GM23338 (cell line): ENCODE results near the gene CNTN1. TPM values are rescaled to one million over a fixed set of nuclear protein-coding genes. Genes with fewer than 3 reads are reported as not detected.

Experiments used
- ATAC-seq: fragments of 200-7000 bp; cut with Tn5 transposase; 3 replicates; pipeline ENCODE4 v1.9.1; 2020
- DNase-seq: peaks from one replicate; pipeline ENCODE4 v3.0.0-alpha.2; 2015; ENCODE audit warnings: low spot score
- H2AFZ ChIP-seq: fragments of 200-600 bp; sonication (generic); 2 replicates; pipeline ENCODE4 v1.8.0; 2016; ENCODE audit warnings: antibody characterized with exemption, mild to moderate bottlenecking, moderate library complexity
- H3F3A ChIP-seq: fragments of 200-600 bp; sonication (generic); replicated peaks from 2 replicates; pipeline ENCODE4 v1.8.0; 2017; ENCODE audit warnings: antibody characterized with exemption, mixed run types, low read depth
- H3K27ac ChIP-seq: fragments of 200-600 bp; sonication (generic); 2 replicates; pipeline ENCODE4 v1.6.1; 2016; ENCODE audit warnings: low read depth
- H3K27me3 ChIP-seq: fragments of 200-600 bp; sonication (generic); 2 replicates; pipeline ENCODE4 v1.8.0; 2016; ENCODE audit warnings: mild to moderate bottlenecking, mixed run types, moderate library complexity; ENCODE audit not compliant: insufficient read depth
- H3K36me3 ChIP-seq: fragments of 200-600 bp; sonication (generic); 2 replicates; pipeline ENCODE4 v1.8.0; 2016; ENCODE audit warnings: mild to moderate bottlenecking; ENCODE audit not compliant: insufficient read depth
- H3K4me1 ChIP-seq: fragments of 200-600 bp; sonication (generic); 2 replicates; pipeline ENCODE4 v1.8.0; 2016; ENCODE audit warnings: mild to moderate bottlenecking, moderate library complexity; ENCODE audit not compliant: insufficient read depth
- H3K4me2 ChIP-seq: fragments of 200-600 bp; sonication (generic); 2 replicates; pipeline ENCODE4 v1.7.1; 2017; ENCODE audit warnings: mixed run types
- H3K4me3 ChIP-seq: fragments of 200-600 bp; sonication (generic); 2 replicates; pipeline ENCODE4 v1.6.1; 2016; ENCODE audit warnings: mixed run types
- H3K79me2 ChIP-seq: fragments of 200-600 bp; sonication (generic); replicated peaks from 2 replicates; pipeline ENCODE4 v1.8.0; 2017; ENCODE audit warnings: mild to moderate bottlenecking; ENCODE audit not compliant: insufficient read depth
- H3K9me2 ChIP-seq: fragments of 200-600 bp; sonication (generic); 2 replicates; pipeline ENCODE4 v1.8.0; 2017; ENCODE audit not compliant: insufficient read depth
- H4K20me1 ChIP-seq: fragments of 200-600 bp; sonication (generic); replicated peaks from 2 replicates; pipeline ENCODE4 v1.8.0; 2017; ENCODE audit warnings: mild to moderate bottlenecking; ENCODE audit not compliant: insufficient read depth
- H3K27ac Mint-ChIP-seq: 2 replicates; pipeline ENCODE4 v1.8.0; 2020; ENCODE audit warnings: inconsistent platforms, mild to moderate bottlenecking, moderate library complexity, mixed read lengths
- H3K27me3 Mint-ChIP-seq: 3 replicates; pipeline ENCODE4 v1.8.0; 2022; ENCODE audit warnings: low read depth, mild to moderate bottlenecking, moderate library complexity, mixed read lengths, inconsistent platforms; ENCODE audit not compliant: insufficient read depth, poor library complexity
- H3K36me3 Mint-ChIP-seq: 3 replicates; pipeline ENCODE4 v1.8.0; 2021; ENCODE audit warnings: low read depth, mild to moderate bottlenecking, inconsistent platforms, moderate library complexity, mixed read lengths
- H3K4me1 Mint-ChIP-seq: 3 replicates; pipeline ENCODE4 v1.8.0; 2020; ENCODE audit warnings: mild to moderate bottlenecking, inconsistent platforms, mixed read lengths
- H3K4me3 Mint-ChIP-seq: 3 replicates; pipeline ENCODE4 v1.8.0; 2021; ENCODE audit warnings: moderate library complexity, mild to moderate bottlenecking, inconsistent platforms, mixed read lengths
- H3K9me3 Mint-ChIP-seq: 3 replicates; pipeline ENCODE4 v1.8.0; 2020; ENCODE audit warnings: moderate library complexity, mild to moderate bottlenecking, inconsistent platforms, mixed read lengths
- CREB1 ChIP-seq: fragments of 250-450 bp; sonication (Bioruptor Pico); IDR thresholded peaks from 2 replicates; pipeline ENCODE4 v1.5.0; 2020; ENCODE audit warnings: low read depth, mild to moderate bottlenecking, moderate library complexity
- EZH2 ChIP-seq: fragments of 200-600 bp; sonication (generic); IDR thresholded peaks from one replicate; pipeline ENCODE4 v1.8.0; 2017; ENCODE audit warnings: antibody characterized with exemption, mild to moderate bottlenecking, low read depth; ENCODE audit not compliant: unreplicated experiment
- EZH2phosphoT487 ChIP-seq: fragments of 200-600 bp; sonication (generic); IDR thresholded peaks from one replicate; pipeline ENCODE4 v1.8.1; 2018; ENCODE audit warnings: antibody characterized with exemption; ENCODE audit not compliant: unreplicated experiment
- JUNB ChIP-seq: IDR thresholded peaks from one replicate; pipeline ENCODE4 v1.6.1; 2016; ENCODE audit warnings: antibody characterized with exemption; ENCODE audit not compliant: unreplicated experiment
- NANOG ChIP-seq: IDR thresholded peaks from 2 replicates; pipeline ENCODE4 v1.6.1; 2016; ENCODE audit warnings: antibody characterized with exemption, borderline replicate concordance
- POLR2AphosphoS5 ChIP-seq: IDR thresholded peaks from 2 replicates; pipeline ENCODE4 v1.6.1; 2016; ENCODE audit warnings: antibody characterized with exemption, low read depth
- STAT1 ChIP-seq: IDR thresholded peaks from one replicate; pipeline ENCODE4 v1.6.1; 2016; ENCODE audit warnings: antibody characterized with exemption; ENCODE audit not compliant: unreplicated experiment
- ZNF114 ChIP-seq: fragments of 250-450 bp; sonication (Bioruptor Pico); IDR thresholded peaks from 2 replicates; pipeline ENCODE4 v1.5.0; 2020; ENCODE audit warnings: mild to moderate bottlenecking, moderate library complexity
- ZNF331 ChIP-seq: fragments of 250-450 bp; sonication (Bioruptor Pico); IDR thresholded peaks from 2 replicates; pipeline ENCODE4 v1.5.0; 2020; ENCODE audit warnings: low read depth, mild to moderate bottlenecking, moderate library complexity
- polyA plus RNA-seq: library from polyadenylated mRNA; unstranded; fragments of >200 nt; fragmentation: Nextera tagmentation; extraction: Ambion mirVana; gene quantifications from 2 replicates; pipeline ENCODE4 v1.2.1, GENCODE V29; 2016
- total RNA-seq: library from RNA; depleted of rRNA; stranded (reverse); fragments of >200 nt; shearing (Covaris generic); gene quantifications from 2 replicates; pipeline ENCODE4 v1.2.3, GENCODE V29; 2014
- TF ChIP-seq, protein P1 (sequence below): IDR thresholded peaks from 2 replicates; pipeline ENCODE4 v1.6.1; 2016; ENCODE audit warnings: antibody characterized with exemption
- TF ChIP-seq, protein P2 (sequence below): IDR thresholded peaks from one replicate; pipeline ENCODE4 v1.6.1; 2018; ENCODE audit warnings: antibody characterized with exemption; ENCODE audit not compliant: unreplicated experiment
- TF ChIP-seq, protein P3 (sequence below), 2 experiments: fragments of 200-600 bp in 1 of 2; sonication (generic) in 1 of 2; conservative IDR thresholded peaks; 2 replicates each; pipeline versions ENCODE4 v1.5.1 to v1.6.1; 2016 to 2017; ENCODE audit warnings: antibody characterized with exemption in 2 of 2, low read depth in 2 of 2, mild to moderate bottlenecking in 2 of 2, moderate library complexity in 1 of 2
- TF ChIP-seq, protein P4 (sequence below): fragments of 250-450 bp; sonication (Bioruptor Pico); IDR thresholded peaks from 2 replicates; pipeline ENCODE4 v1.5.0; 2020; ENCODE audit warnings: mild to moderate bottlenecking, moderate library complexity

Gene CNTN1
- total and polyA plus RNA-seq, 2 experiments from 2014 or later = 5.0 to 27.0 TPM

DNA sequence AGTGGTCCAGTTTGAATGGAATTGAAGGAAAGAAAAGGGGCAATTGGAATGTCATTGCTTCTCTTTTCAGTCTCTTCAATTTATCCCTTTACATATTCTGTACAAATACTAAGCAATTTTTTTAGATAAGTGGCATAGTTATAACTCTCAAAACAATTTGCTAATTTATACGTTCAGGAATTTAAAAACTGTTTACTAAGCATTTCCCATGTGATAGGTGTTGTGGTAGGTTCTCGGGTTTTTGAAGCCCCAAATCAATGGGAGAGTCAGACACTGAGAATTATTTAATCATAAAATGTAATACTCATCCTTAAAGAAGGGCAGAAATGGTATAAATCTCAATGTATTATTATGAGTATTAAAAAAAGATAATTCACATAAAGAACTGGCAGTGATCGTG, 197.1 kb downstream of the CNTN1 start:
- Mint-ChIP-seq H3K36me3 (no peaks in the 10 kb centered on the region), H3K27me3 (peaks cover 3% of the 10 kb centered on the region), H3K4me1 (peaks cover 23% of the 10 kb centered on the region), H3K4me3 (no peak overlapping the region), H3K27ac (no peak overlapping the region), H3K9me3 (peaks cover 3% of the 10 kb centered on the region; the same call in 1 of the 3 replicates)
- no peak overlapping the region for H2AFZ ChIP-seq
- no peaks in the 10 kb centered on the region for H3K9me2 ChIP-seq
- H4K20me1 ChIP-seq = no peaks in the 10 kb centered on the region
- no peak overlapping the region for H3K4me2 ChIP-seq
- no peaks in the 10 kb centered on the region for H3K79me2 ChIP-seq
- no peaks in the 10 kb centered on the region for H3F3A ChIP-seq
- H3K36me3 ChIP-seq = no peaks in the 10 kb centered on the region
- no peak for DNase-seq
- no peak overlapping the region for H3K27ac ChIP-seq
- H3K27me3 ChIP-seq = no peaks in the 10 kb centered on the region
- no peak for ATAC-seq
- H3K4me1 ChIP-seq = peaks cover 19% of the 10 kb centered on the region
- TF ChIP-seq, protein P1, sequence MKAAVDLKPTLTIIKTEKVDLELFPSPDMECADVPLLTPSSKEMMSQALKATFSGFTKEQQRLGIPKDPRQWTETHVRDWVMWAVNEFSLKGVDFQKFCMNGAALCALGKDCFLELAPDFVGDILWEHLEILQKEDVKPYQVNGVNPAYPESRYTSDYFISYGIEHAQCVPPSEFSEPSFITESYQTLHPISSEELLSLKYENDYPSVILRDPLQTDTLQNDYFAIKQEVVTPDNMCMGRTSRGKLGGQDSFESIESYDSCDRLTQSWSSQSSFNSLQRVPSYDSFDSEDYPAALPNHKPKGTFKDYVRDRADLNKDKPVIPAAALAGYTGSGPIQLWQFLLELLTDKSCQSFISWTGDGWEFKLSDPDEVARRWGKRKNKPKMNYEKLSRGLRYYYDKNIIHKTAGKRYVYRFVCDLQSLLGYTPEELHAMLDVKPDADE = no peak
- TF ChIP-seq CREB1 (CRISPR knock-in tag) (no peak), POLR2AphosphoS5 (no peak), NANOG (no peak), ZNF331 (CRISPR knock-in tag) (no peak), EZH2 (no peak), ZNF114 (CRISPR knock-in tag) (no peak), EZH2phosphoT487 (no peak), STAT1 (no peak), JUNB (no peak)
- TF ChIP-seq, protein P2, sequence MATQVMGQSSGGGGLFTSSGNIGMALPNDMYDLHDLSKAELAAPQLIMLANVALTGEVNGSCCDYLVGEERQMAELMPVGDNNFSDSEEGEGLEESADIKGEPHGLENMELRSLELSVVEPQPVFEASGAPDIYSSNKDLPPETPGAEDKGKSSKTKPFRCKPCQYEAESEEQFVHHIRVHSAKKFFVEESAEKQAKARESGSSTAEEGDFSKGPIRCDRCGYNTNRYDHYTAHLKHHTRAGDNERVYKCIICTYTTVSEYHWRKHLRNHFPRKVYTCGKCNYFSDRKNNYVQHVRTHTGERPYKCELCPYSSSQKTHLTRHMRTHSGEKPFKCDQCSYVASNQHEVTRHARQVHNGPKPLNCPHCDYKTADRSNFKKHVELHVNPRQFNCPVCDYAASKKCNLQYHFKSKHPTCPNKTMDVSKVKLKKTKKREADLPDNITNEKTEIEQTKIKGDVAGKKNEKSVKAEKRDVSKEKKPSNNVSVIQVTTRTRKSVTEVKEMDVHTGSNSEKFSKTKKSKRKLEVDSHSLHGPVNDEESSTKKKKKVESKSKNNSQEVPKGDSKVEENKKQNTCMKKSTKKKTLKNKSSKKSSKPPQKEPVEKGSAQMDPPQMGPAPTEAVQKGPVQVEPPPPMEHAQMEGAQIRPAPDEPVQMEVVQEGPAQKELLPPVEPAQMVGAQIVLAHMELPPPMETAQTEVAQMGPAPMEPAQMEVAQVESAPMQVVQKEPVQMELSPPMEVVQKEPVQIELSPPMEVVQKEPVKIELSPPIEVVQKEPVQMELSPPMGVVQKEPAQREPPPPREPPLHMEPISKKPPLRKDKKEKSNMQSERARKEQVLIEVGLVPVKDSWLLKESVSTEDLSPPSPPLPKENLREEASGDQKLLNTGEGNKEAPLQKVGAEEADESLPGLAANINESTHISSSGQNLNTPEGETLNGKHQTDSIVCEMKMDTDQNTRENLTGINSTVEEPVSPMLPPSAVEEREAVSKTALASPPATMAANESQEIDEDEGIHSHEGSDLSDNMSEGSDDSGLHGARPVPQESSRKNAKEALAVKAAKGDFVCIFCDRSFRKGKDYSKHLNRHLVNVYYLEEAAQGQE = no peak
- TF ChIP-seq, protein P3, sequence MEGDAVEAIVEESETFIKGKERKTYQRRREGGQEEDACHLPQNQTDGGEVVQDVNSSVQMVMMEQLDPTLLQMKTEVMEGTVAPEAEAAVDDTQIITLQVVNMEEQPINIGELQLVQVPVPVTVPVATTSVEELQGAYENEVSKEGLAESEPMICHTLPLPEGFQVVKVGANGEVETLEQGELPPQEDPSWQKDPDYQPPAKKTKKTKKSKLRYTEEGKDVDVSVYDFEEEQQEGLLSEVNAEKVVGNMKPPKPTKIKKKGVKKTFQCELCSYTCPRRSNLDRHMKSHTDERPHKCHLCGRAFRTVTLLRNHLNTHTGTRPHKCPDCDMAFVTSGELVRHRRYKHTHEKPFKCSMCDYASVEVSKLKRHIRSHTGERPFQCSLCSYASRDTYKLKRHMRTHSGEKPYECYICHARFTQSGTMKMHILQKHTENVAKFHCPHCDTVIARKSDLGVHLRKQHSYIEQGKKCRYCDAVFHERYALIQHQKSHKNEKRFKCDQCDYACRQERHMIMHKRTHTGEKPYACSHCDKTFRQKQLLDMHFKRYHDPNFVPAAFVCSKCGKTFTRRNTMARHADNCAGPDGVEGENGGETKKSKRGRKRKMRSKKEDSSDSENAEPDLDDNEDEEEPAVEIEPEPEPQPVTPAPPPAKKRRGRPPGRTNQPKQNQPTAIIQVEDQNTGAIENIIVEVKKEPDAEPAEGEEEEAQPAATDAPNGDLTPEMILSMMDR (conservative IDR thresholded peaks at IDR 0.05; ENCODE audit: low read depth in 2 of 2) = no peak
- TF ChIP-seq, protein P4, sequence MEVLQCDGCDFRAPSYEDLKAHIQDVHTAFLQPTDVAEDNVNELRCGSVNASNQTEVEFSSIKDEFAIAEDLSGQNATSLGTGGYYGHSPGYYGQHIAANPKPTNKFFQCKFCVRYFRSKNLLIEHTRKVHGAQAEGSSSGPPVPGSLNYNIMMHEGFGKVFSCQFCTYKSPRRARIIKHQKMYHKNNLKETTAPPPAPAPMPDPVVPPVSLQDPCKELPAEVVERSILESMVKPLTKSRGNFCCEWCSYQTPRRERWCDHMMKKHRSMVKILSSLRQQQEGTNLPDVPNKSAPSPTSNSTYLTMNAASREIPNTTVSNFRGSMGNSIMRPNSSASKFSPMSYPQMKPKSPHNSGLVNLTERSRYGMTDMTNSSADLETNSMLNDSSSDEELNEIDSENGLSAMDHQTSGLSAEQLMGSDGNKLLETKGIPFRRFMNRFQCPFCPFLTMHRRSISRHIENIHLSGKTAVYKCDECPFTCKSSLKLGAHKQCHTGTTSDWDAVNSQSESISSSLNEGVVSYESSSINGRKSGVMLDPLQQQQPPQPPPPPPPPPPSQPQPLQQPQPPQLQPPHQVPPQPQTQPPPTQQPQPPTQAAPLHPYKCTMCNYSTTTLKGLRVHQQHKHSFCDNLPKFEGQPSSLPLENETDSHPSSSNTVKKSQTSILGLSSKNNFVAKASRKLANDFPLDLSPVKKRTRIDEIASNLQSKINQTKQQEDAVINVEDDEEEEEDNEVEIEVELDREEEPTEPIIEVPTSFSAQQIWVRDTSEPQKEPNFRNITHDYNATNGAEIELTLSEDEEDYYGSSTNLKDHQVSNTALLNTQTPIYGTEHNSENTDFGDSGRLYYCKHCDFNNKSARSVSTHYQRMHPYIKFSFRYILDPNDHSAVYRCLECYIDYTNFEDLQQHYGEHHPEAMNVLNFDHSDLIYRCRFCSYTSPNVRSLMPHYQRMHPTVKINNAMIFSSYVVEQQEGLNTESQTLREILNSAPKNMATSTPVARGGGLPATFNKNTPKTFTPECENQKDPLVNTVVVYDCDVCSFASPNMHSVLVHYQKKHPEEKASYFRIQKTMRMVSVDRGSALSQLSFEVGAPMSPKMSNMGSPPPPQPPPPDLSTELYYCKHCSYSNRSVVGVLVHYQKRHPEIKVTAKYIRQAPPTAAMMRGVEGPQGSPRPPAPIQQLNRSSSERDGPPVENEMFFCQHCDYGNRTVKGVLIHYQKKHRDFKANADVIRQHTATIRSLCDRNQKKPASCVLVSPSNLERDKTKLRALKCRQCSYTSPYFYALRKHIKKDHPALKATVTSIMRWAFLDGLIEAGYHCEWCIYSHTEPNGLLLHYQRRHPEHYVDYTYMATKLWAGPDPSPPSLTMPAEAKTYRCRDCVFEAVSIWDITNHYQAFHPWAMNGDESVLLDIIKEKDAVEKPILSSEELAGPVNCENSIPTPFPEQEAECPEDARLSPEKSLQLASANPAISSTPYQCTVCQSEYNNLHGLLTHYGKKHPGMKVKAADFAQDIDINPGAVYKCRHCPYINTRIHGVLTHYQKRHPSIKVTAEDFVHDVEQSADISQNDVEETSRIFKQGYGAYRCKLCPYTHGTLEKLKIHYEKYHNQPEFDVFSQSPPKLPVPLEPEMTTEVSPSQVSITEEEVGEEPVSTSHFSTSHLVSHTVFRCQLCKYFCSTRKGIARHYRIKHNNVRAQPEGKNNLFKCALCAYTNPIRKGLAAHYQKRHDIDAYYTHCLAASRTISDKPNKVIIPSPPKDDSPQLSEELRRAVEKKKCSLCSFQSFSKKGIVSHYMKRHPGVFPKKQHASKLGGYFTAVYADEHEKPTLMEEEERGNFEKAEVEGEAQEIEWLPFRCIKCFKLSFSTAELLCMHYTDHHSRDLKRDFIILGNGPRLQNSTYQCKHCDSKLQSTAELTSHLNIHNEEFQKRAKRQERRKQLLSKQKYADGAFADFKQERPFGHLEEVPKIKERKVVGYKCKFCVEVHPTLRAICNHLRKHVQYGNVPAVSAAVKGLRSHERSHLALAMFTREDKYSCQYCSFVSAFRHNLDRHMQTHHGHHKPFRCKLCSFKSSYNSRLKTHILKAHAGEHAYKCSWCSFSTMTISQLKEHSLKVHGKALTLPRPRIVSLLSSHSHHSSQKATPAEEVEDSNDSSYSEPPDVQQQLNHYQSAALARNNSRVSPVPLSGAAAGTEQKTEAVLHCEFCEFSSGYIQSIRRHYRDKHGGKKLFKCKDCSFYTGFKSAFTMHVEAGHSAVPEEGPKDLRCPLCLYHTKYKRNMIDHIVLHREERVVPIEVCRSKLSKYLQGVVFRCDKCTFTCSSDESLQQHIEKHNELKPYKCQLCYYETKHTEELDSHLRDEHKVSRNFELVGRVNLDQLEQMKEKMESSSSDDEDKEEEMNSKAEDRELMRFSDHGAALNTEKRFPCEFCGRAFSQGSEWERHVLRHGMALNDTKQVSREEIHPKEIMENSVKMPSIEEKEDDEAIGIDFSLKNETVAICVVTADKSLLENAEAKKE (CRISPR knock-in tag) = no peak
- no peak overlapping the region for H3K4me3 ChIP-seq
